ENCODE measurements around the gene B4GALT3.

Gene B4GALT3

DNA sequence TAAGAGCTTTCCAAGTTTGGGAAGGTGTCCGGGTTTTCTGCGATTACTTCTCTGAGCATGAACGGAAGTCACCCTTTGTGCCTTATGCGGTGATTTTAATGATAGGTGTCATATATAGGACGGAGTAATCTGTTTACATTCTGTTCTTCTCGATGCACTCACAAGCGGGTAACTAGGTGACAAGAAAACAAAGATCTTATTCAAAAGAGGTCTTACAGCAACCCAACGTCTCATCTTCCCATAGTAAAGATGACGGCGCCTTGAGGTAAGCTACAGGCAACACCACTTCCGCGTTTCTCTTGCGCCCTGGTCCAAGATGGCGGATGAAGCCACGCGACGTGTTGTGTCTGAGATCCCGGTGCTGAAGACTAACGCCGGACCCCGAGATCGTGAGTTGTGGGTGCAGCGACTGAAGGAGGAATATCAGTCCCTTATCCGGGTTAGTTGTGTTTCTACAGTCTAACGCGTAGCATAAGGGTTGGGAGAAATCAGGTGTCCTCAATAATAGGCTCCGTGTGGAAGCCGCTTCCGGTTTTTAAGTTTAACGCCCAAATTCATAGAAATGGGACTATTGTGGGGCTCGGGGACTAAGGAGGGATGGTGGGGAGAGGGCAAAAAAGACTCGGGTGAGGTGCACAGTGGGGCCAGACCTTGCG is 23.5 kb downstream of the B4GALT3 start, which contains the start of gene UFC1:
Gene UFC1, plus strand, starts transcription at position 297 of the 656 bp plus-strand sequence. Its CDS starts 20 bp downstream, at position 317.
- TF ChIP-seq GATA2 (IDR thresholded peaks at IDR 0.05; ENCODE audit: low read depth, low read length) (no peak), GATA3 (IDR thresholded peaks at IDR 0.05; ENCODE audit: low read depth, low read length) (no peak)

DNA sequence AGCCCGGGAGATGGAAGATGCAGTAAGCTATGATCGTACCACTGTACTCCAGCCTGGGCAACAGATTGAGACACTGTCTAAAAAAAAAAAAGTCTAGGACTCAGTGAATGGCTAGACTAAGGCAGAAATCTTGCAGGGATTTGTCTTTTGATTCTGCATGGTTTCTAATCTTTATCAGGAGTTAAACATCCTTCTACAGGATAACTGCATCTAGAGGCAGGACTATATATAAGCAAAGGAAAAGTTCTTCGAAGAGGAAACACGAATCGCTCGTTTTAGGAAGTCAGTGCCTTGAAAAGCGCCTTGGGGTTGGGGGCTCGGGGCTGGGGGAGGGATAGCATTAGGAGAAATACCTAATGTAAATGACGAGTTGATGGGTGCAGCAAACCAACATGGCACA is 24.1 kb downstream of the B4GALT3 start:
- TF ChIP-seq GATA3 (IDR thresholded peaks at IDR 0.05; ENCODE audit: low read depth, low read length) (no peak), GATA2 (IDR thresholded peaks at IDR 0.05; ENCODE audit: low read depth, low read length) (no peak)

DNA sequence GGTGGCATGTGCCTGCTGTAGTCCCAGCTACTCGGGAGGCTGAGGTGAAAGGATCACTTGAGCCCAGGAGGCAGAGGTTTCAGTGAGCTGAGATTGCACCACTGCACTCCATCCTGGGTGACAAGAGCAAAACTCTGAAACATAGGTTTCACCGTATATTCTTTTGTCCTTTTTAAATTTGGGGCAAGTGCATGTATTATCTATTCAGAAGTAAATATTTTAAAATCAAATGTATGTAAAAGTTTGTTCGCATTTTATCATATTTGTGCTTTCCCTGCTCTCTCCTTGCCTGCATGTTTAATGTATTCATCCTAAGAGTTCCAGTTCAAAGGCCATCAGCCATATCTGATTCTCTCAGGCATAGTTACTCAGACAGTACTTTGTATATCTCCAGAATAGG is 31.5 kb downstream of the B4GALT3 start:
- TF ChIP-seq GATA3 (IDR thresholded peaks at IDR 0.05; ENCODE audit: low read depth, low read length): no peak
- no peak for TF ChIP-seq GATA2 (IDR thresholded peaks at IDR 0.05; ENCODE audit: low read depth, low read length)

DNA sequence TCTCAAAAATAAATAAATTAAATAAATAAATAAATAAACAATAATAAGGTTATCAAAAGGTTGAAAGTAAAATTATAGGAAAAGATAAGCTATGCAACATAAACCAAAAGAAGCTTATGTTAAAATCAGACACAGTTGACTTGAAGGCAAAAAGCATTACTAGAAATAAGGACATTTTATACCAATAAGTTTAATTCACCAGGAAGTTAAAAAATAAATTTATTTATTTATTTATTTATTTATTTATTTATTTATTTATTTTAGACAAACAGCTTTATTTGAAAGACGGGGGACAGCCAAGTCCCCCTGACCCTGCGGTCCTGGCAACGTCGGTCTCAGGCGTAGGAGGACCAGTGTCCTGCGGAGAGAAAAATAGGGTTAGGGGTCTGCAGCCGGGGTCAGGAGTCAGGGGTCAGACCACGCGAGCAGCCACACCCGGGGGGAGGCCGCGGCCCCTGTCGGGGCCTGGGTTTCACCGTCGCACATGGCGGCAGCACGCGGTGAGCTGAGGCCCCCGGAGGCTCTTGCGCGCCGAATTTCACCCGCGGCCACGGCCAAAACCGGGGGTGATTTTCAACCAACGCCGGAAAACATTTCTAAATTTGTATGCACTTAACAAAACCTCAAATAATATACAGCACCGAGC is 36.4 kb downstream of the B4GALT3 start:
- TF ChIP-seq GATA2 (IDR thresholded peaks at IDR 0.05; ENCODE audit: low read depth, low read length): no peak
- TF ChIP-seq GATA3 (IDR thresholded peaks at IDR 0.05; ENCODE audit: low read depth, low read length): no peak

DNA sequence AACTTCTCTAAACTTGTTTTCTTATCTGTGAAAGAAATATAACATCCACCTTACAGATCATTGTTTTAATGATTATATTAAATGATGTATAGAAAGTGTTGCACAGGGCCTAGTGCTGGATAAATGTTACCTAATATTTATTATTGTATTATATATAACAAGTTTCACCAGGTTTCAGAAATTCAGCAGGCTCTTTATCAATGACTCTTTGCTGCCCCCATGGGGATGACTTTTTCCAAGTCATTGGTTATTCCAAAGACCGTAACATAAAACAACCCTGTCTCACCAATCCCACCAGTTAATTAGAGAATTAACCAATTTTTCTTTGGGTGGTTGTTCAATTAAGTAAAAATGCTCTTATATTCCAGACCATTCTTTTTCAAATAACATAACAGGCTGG is 37.5 kb downstream of the B4GALT3 start:
- no peak for TF ChIP-seq GATA3 (IDR thresholded peaks at IDR 0.05; ENCODE audit: low read depth, low read length)
- TF ChIP-seq GATA2 (IDR thresholded peaks at IDR 0.05; ENCODE audit: low read depth, low read length): no peak

DNA sequence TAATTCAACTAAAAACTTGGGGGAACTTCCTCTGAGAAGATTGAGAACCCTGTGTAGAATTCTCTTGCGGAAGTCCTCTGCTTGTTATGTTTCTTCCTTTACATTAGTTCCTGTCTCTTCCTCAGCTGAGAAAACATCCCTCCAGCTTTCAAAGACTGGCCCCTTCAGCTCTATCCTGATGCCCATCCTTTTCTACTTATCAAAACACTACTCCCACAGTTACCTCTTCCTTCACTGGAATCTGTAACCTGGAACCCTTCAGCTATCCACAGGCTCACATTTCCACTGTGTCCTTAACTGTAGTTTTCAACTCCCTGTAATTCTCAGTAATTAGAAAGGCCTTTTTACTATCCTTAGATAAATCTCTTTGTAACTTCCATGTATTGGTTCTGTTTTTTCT is 38.9 kb downstream of the B4GALT3 start:
- no peak for TF ChIP-seq GATA3 (IDR thresholded peaks at IDR 0.05; ENCODE audit: low read depth, low read length)
- TF ChIP-seq GATA2 (IDR thresholded peaks at IDR 0.05; ENCODE audit: low read depth, low read length): no peak

DNA sequence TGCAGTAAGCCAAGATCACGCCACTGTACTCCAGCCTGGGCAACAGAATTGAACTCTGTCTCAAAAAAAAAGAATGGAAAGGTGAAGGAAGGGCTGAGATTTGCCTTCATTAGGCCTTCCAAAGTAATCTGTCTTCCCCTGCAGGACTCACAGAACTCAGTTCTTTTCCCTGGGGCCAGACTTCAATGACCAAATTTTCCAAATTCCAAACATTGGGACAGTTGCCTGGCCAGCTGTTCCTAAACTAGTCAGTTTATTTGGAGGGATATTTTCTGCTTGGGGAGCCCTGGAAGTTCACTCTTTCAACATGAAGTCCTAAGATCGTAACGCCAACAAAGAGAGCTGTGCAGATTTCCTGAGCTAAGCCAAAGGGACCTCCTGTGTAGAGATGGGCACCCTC is 39.4 kb downstream of the B4GALT3 start:
- TF ChIP-seq GATA2 (IDR thresholded peaks at IDR 0.05; ENCODE audit: low read depth, low read length): no peak

DNA sequence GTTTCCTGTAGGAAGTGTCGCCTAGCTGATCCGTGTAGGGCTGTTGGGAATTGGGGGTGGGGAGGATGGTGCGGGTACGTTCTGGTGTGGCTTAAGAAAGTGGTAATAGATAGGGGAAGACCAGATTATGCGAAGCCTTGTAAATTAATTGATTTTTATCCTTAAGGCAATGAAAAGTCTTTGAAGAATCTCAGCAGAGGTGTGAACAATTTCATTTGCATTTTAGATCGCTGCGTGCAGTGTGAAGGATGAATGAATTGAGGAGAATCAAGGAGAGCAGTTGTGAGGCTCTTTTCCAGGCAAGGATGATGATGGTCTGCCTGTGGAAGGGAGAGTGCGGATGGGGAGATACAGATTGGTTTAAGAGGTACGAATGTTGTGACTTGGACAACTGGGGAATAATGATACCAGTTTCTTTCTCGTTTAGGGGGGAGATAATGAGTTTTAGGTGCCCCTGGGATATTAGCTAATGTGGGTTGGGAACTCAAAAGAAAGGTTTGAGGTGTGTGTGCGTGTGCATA is 44.0 kb downstream of the B4GALT3 start:
- TF ChIP-seq GATA3 (IDR thresholded peaks at IDR 0.05; ENCODE audit: low read depth, low read length): no peak
- no peak for TF ChIP-seq GATA2 (IDR thresholded peaks at IDR 0.05; ENCODE audit: low read depth, low read length)

DNA sequence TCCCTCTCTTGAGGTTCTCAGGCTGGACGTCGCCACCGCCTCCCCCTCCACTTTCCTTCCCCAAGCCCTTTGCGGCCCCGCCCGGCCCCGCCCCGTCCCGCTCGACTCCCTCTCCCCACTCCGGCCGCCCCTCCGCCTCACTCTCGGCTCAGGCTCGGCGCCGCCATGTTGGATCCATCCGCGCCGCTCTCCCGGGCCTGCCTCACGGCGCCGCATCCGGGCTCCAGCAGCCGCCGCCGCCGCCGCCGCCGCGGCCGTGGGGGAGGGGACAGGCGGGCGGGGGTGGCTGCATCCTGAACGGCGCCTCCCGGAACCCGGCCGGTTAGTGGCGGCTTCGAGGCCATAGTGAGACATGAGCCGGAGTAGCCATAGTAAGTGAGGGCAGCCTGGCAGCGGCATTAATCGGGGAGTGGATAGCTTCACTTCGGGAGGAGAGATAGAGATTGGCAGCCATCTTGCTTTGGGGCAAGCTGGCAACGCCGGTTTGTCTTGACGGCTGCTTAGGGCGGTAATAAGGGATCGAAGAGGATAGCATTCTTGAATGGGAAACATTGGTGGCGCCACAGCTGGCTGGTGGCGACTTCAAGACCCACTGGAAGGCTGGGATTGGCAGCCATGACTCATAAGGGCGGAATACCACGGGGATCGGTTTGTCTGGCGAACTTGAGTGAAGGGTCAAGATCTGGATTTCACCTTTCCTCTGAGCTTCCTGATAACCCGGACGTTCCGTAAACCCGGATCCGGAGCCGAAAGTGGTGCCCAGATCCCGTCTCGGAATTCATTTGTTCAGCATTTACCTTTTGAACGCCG is 44.7 kb downstream of the B4GALT3 start, which contains the start of gene DEDD:
Gene DEDD, minus strand, starts transcription at position 258 of the 810 bp plus-strand sequence. CDS start 8,205 bp downstream, outside the sequence.
- no peak for TF ChIP-seq GATA2 (IDR thresholded peaks at IDR 0.05; ENCODE audit: low read depth, low read length)
- TF ChIP-seq GATA3 (IDR thresholded peaks at IDR 0.05; ENCODE audit: low read depth, low read length): no peak

DNA sequence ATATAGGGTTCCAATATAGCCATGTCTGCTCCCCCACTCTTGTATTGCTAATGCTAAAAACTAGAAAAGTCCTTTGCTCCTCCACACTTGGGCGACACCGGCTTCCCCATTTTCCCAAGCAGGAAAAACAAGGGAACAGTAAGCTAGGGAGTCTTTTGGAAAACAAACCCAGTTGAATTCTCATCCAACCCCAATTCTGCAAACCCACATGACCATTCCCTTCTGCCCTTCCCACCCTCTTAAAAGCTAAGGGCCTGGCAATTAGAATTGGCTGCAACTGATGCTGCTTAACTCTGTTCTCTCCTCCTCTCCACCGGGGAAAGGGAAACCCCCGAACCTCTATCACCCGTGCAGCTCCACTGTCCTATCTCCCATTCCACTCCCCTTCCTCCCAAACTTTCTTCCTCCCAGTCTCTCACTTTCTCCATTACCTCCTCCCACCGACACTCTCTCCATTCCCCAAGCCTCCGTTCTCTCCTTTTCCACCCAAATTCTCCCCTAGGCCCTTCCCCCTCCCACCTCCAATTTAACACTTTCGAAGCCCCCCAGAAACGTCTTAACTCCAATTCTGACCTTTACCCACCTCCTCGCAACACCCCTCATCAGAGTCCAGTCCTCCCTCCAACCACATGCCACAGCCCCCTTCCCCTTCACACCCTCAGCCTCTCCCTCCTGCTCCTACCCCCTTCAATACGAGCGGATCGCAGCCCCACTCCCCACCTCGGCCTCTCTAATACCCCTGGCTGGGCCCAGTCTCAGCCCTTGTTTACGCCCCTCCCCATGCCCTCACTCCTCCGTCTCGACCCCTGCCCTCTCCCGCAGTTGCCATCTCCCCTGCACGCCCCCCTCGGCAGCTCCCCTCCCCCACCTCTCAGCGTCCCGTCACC is 45.5 kb downstream of the B4GALT3 start:
- TF ChIP-seq GATA2 (IDR thresholded peaks at IDR 0.05; ENCODE audit: low read depth, low read length) (no peak), GATA3 (IDR thresholded peaks at IDR 0.05; ENCODE audit: low read depth, low read length) (no peak)

DNA sequence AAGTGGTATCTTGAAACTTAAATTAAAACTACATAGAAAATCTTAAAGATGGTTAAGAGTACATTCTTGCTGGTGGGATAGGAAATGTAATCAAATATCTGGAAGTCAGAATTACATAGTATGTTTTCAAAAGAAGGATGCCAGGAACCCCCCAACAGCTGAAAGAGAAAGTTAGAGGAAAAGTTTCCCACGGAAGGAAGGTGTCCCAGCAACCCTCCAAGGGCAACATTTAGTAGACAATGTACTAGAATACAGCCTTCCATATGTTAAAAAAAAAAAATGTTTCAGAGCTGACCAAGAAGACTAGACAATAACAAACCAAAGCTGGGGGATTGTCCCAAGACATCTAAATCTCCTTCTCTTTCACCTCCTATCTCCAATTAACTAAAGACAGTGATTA is 47.0 kb downstream of the B4GALT3 start:
- TF ChIP-seq GATA3 (IDR thresholded peaks at IDR 0.05; ENCODE audit: low read depth, low read length) (no peak), GATA2 (IDR thresholded peaks at IDR 0.05; ENCODE audit: low read depth, low read length) (no peak)

DNA sequence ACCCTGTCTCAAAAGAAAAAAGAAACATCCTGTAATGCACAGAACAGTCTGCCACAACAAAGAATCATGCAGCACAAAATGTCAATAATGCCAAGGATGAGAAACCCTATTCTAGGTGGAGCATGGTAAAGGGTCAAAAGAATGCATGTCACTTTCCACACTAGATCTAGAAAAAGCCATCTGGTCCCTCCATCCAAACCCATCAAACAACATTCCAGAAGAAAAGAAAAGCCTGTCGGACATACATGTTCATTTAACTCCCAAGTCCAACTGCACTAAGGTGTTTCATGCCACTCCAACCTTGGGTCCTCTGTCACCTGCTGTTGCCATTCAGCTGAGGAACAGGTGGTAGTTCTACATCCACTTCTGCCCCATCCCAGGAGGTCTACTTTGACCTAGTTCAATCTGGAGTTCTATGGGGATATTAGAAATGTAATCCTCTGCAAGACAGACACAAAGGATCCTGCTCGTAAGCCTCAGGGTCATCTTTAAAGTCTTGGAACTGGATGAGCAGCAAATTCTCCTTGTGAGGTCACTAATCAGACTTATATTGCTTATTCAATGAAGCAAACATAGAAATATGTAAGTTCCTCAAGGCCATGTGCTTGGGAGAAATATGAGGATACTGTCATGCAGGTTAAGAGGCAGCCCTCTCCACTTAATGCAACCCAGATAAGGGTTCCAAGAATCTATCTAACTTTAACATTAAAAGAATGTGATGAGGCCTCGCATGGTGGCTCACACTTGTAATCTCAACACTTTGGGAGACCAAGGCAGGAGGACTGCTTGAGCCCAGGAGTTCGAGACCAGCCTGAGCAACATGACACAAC is 48.5 kb downstream of the B4GALT3 start:
- TF ChIP-seq GATA3 (IDR thresholded peaks at IDR 0.05; ENCODE audit: low read depth, low read length) (no peak), GATA2 (IDR thresholded peaks at IDR 0.05; ENCODE audit: low read depth, low read length) (no peak)

DNA sequence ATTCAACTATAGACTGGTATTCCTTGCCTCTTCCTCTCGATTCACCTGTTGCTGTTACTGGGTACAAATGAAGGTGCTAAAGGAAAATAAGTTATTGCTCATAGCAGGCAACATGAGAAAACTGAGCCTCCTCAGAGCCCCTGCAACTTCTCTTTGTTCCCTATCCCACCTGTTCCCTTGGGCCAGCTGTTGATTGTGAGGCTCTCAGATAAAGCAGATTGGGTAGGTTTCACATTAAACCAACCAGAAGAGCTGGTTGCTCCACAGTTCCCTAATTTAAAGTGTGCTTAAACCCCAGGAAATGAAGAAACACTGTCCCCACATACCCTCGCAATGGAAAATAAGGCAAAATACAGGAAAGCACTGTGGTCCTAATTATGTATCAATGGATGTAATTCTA is 49.7 kb downstream of the B4GALT3 start:
- TF ChIP-seq GATA3 (IDR thresholded peaks at IDR 0.05; ENCODE audit: low read depth, low read length) (no peak), GATA2 (IDR thresholded peaks at IDR 0.05; ENCODE audit: low read depth, low read length) (no peak)

Measured in SH-SY5Y (cell line).